Measurements from ENCODE around the gene CD82.

Gene CD82

GRCh38 chr11:44610186-44610955 lies 44.9 kb downstream of the CD82 start:
- Histone ChIP-seq H4K20me1 (0 out of 2 replicates have a peak, but pooled peaks cover 8% of the 10 kb centered on the region), H3K4me1 (peaks cover 93% of the 10 kb centered on the region), H3K9ac (peak overlapping the region; percentile 36; the same call in 1 of the 2 replicates), H3K27me3 (no peaks in the 10 kb centered on the region), H3K9me3 (no peaks in the 10 kb centered on the region), H3K36me3 (peaks cover 15% of the 10 kb centered on the region; the same call in 1 of the 2 replicates), H3K4me3 (no peak overlapping the region), H3K4me2 (peak overlapping the region; percentile 83), H3K27ac (peak overlapping the region; percentile 69)
- no peak for TF ChIP-seq Cebpa-rat (IDR thresholded peaks at IDR 0.05)

- peak overlapping the region; percentile 69 for H3K27ac ChIP-seq
- H3K4me1 ChIP-seq = peaks cover 98% of the 10 kb centered on the region
- H4K20me1 ChIP-seq = 0 out of 2 replicates have a peak, but pooled peaks cover 8% of the 10 kb centered on the region
- H3K9me3 ChIP-seq = no peaks in the 10 kb centered on the region
- H3K36me3 ChIP-seq = peaks cover 8% of the 10 kb centered on the region; the same call in 1 of the 2 replicates
- H3K27me3 ChIP-seq = no peaks in the 10 kb centered on the region
- H3K4me3 ChIP-seq = no peak overlapping the region
- H3K9ac ChIP-seq = no peak overlapping the region
- H3K4me2 ChIP-seq = peak overlapping the region; percentile 83
- no peak for TF ChIP-seq Cebpa-rat (IDR thresholded peaks at IDR 0.05)
Observed at GRCh38 chr11:44611088-44611487, 45.6 kb downstream of the CD82 start.

GRCh38 chr11:44611687-44612434 lies 46.4 kb downstream of the CD82 start:
- no peak for TF ChIP-seq Cebpa-rat (IDR thresholded peaks at IDR 0.05)
- H3K4me3 ChIP-seq = no peak overlapping the region
- peaks cover 100% of the 10 kb centered on the region for H3K4me1 ChIP-seq
- H3K9me3 ChIP-seq = no peaks in the 10 kb centered on the region
- peak overlapping the region; percentile 83 for H3K4me2 ChIP-seq
- H3K9ac ChIP-seq = no peak overlapping the region; the same call in 1 of the 2 replicates
- 0 out of 2 replicates have a peak, but pooled peaks cover 8% of the 10 kb centered on the region for H4K20me1 ChIP-seq
- H3K27me3 ChIP-seq = no peaks in the 10 kb centered on the region
- peaks cover 2% of the 10 kb centered on the region; the same call in 1 of the 2 replicates for H3K36me3 ChIP-seq
- peak overlapping the region; percentile 69 for H3K27ac ChIP-seq

GRCh38 chr11:44613153-44613552 lies 47.7 kb downstream of the CD82 start:
- Histone ChIP-seq H3K9ac (no peak overlapping the region), H4K20me1 (0 out of 2 replicates have a peak, but pooled peaks cover 8% of the 10 kb centered on the region), H3K4me2 (peak overlapping the region; percentile 83), H3K9me3 (no peaks in the 10 kb centered on the region), H3K4me1 (peaks cover 88% of the 10 kb centered on the region), H3K27ac (peak overlapping the region; percentile 8; the same call in 1 of the 2 replicates), H3K27me3 (no peaks in the 10 kb centered on the region), H3K4me3 (no peak overlapping the region), H3K36me3 (no peaks in the 10 kb centered on the region)
- TF ChIP-seq Cebpa-rat (IDR thresholded peaks at IDR 0.05) = no peak

GRCh38 chr11:44614281-44614775 lies 48.9 kb downstream of the CD82 start:
- no peaks in the 10 kb centered on the region for H3K9me3 ChIP-seq
- peaks cover 76% of the 10 kb centered on the region for H3K4me1 ChIP-seq
- H3K27me3 ChIP-seq = no peaks in the 10 kb centered on the region
- no peak overlapping the region for H3K27ac ChIP-seq
- H3K9ac ChIP-seq = no peak overlapping the region
- peak overlapping the region; percentile 83 for H3K4me2 ChIP-seq
- no peak overlapping the region for H3K4me3 ChIP-seq
- H4K20me1 ChIP-seq = 0 out of 2 replicates have a peak, but pooled peaks cover 1% of the 10 kb centered on the region
- H3K36me3 ChIP-seq = no peaks in the 10 kb centered on the region
- no peak for TF ChIP-seq Cebpa-rat (IDR thresholded peaks at IDR 0.05)

- H4K20me1 ChIP-seq = no peaks in the 10 kb centered on the region
- H3K4me3 ChIP-seq = no peak overlapping the region
- H3K36me3 ChIP-seq = no peaks in the 10 kb centered on the region
- peaks cover 71% of the 10 kb centered on the region for H3K4me1 ChIP-seq
- no peaks in the 10 kb centered on the region for H3K27me3 ChIP-seq
- H3K9me3 ChIP-seq = no peaks in the 10 kb centered on the region
- no peak overlapping the region for H3K9ac ChIP-seq
- H3K27ac ChIP-seq = 0 out of 2 replicates have a peak overlapping the region, but pooled peaks have one; percentile 11
- no peak for TF ChIP-seq Cebpa-rat (IDR thresholded peaks at IDR 0.05)
- H3K4me2 ChIP-seq = peak overlapping the region; percentile 83
Observed at GRCh38 chr11:44615041-44615755, 49.7 kb downstream of the CD82 start.

- no peak overlapping the region for H3K9ac ChIP-seq
- H3K4me3 ChIP-seq = no peak overlapping the region
- no peaks in the 10 kb centered on the region for H3K9me3 ChIP-seq
- H4K20me1 ChIP-seq = no peaks in the 10 kb centered on the region
- no peaks in the 10 kb centered on the region for H3K27me3 ChIP-seq
- peak overlapping the region; percentile 83 for H3K4me2 ChIP-seq
- no peaks in the 10 kb centered on the region for H3K36me3 ChIP-seq
- no peak for TF ChIP-seq Cebpa-rat (IDR thresholded peaks at IDR 0.05)
- peaks cover 70% of the 10 kb centered on the region for H3K4me1 ChIP-seq
- no peak overlapping the region for H3K27ac ChIP-seq
Observed at GRCh38 chr11:44615913-44616791, 50.7 kb downstream of the CD82 start.

GRCh38 chr11:44617671-44618461 lies 52.4 kb downstream of the CD82 start:
- Histone ChIP-seq H3K27me3 (no peaks in the 10 kb centered on the region), H3K9me3 (no peaks in the 10 kb centered on the region), H3K4me1 (peaks cover 70% of the 10 kb centered on the region), H3K27ac (no peak overlapping the region), H3K9ac (no peak overlapping the region), H4K20me1 (no peaks in the 10 kb centered on the region), H3K4me2 (no peak overlapping the region), H3K36me3 (no peaks in the 10 kb centered on the region), H3K4me3 (no peak overlapping the region)
- TF ChIP-seq Cebpa-rat (IDR thresholded peaks at IDR 0.05) = no peak
